Measurements from ENCODE around the gene PRKAG2.
A peak's percentile ranks its signal among the peaks of the same experiment; 100 is the strongest.

The PRKAG2 gene

DNA sequence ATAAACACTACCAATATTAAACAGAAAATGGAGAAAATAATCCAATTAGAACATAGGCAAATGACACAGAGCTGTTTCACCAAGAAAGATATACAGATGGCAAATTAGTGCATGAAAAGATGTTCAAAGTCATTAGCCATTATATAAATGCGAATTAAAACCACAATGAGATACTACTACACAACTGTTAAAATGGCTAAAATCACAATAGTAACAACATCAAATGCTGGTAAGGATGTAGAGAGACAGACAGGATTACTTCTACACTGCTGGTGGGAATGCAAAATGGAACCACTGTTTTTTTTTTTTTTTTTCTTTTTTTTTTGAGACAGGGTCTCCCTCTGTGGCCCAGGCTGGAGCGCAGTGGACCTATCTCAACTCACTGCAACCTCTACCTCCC, 242.3 kb downstream of the PRKAG2 start:
- Histone ChIP-seq H3K4me3 (ENCODE audit: low read depth, low read length) (no peak overlapping the region), H3K9me3 (ENCODE audit: control insufficient read depth, low read length) (no peaks in the 10 kb centered on the region), H3K4me1 (peaks cover 15% of the 10 kb centered on the region), H3K36me3 (ENCODE audit: control insufficient read depth, insufficient read depth, low read length) (no peaks in the 10 kb centered on the region), H3K27ac (no peak overlapping the region), H3K9ac (no peak overlapping the region), H3K27me3 (ENCODE audit: control insufficient read depth, insufficient read depth, low read length) (no peaks in the 10 kb centered on the region), H2AFZ (no peak overlapping the region), H3K4me2 (ENCODE audit: low read length) (no peak overlapping the region), H3K79me2 (no peaks in the 10 kb centered on the region)
- TF ChIP-seq, protein P1, sequence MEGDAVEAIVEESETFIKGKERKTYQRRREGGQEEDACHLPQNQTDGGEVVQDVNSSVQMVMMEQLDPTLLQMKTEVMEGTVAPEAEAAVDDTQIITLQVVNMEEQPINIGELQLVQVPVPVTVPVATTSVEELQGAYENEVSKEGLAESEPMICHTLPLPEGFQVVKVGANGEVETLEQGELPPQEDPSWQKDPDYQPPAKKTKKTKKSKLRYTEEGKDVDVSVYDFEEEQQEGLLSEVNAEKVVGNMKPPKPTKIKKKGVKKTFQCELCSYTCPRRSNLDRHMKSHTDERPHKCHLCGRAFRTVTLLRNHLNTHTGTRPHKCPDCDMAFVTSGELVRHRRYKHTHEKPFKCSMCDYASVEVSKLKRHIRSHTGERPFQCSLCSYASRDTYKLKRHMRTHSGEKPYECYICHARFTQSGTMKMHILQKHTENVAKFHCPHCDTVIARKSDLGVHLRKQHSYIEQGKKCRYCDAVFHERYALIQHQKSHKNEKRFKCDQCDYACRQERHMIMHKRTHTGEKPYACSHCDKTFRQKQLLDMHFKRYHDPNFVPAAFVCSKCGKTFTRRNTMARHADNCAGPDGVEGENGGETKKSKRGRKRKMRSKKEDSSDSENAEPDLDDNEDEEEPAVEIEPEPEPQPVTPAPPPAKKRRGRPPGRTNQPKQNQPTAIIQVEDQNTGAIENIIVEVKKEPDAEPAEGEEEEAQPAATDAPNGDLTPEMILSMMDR (IDR thresholded peaks at IDR 0.05), result no peak

DNA sequence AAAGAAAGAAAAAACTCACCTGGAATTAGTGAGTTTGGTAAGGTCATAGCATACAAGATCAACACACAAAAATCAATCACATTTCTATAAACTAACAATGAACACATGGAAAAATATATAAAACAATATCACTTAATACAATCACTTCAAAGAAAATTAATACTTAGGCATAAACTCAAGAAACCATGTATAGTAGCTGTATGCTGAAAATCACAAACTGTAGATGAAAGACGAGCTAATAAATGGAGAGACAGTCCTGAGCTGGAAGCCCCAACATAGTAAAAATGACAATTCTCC, 243.5 kb downstream of the PRKAG2 start:
- Histone ChIP-seq H3K4me3 (ENCODE audit: low read depth, low read length) (no peak overlapping the region), H3K9ac (no peak overlapping the region), H3K27me3 (ENCODE audit: control insufficient read depth, insufficient read depth, low read length) (no peaks in the 10 kb centered on the region), H3K27ac (peak overlapping the region; percentile 86), H2AFZ (peak overlapping the region; percentile 98), H3K4me2 (ENCODE audit: low read length) (peak overlapping the region; percentile 94), H3K9me3 (ENCODE audit: control insufficient read depth, low read length) (no peaks in the 10 kb centered on the region), H3K79me2 (peaks cover 7% of the 10 kb centered on the region), H3K36me3 (ENCODE audit: control insufficient read depth, insufficient read depth, low read length) (no peaks in the 10 kb centered on the region), H3K4me1 (peaks cover 15% of the 10 kb centered on the region)
- TF ChIP-seq, protein P1 (IDR thresholded peaks at IDR 0.05), result no peak

GRCh38 chr7:151632750-151633515, 244.0 kb downstream of the PRKAG2 start:
- peak overlapping the region; percentile 98 for H2AFZ ChIP-seq
- H3K9me3 ChIP-seq (ENCODE audit: control insufficient read depth, low read length), result no peaks in the 10 kb centered on the region
- peak overlapping the region; percentile 86 for H3K27ac ChIP-seq
- peaks cover 7% of the 10 kb centered on the region for H3K79me2 ChIP-seq
- no peaks in the 10 kb centered on the region for H3K36me3 ChIP-seq (ENCODE audit: control insufficient read depth, insufficient read depth, low read length)
- peak overlapping the region; percentile 72 for H3K4me3 ChIP-seq (ENCODE audit: low read depth, low read length)
- no peaks in the 10 kb centered on the region for H3K27me3 ChIP-seq (ENCODE audit: control insufficient read depth, insufficient read depth, low read length)
- peak overlapping the region; percentile 94 for H3K4me2 ChIP-seq (ENCODE audit: low read length)
- H3K9ac ChIP-seq, result peak overlapping the region; percentile 8
- H3K4me1 ChIP-seq, result peaks cover 15% of the 10 kb centered on the region
- TF ChIP-seq, protein P1 (IDR thresholded peaks at IDR 0.05), result no peak

- H3K79me2 ChIP-seq, result peaks cover 7% of the 10 kb centered on the region
- H3K9ac ChIP-seq, result peak overlapping the region; percentile 8
- peak overlapping the region; percentile 72 for H3K4me3 ChIP-seq (ENCODE audit: low read depth, low read length)
- peaks cover 15% of the 10 kb centered on the region for H3K4me1 ChIP-seq
- TF ChIP-seq, protein P1 (IDR thresholded peaks at IDR 0.05), result peak; percentile 10
- H3K27me3 ChIP-seq (ENCODE audit: control insufficient read depth, insufficient read depth, low read length), result no peaks in the 10 kb centered on the region
- H3K27ac ChIP-seq, result peak overlapping the region; percentile 86
- peak overlapping the region; percentile 94 for H3K4me2 ChIP-seq (ENCODE audit: low read length)
- H3K9me3 ChIP-seq (ENCODE audit: control insufficient read depth, low read length), result no peaks in the 10 kb centered on the region
- no peaks in the 10 kb centered on the region for H3K36me3 ChIP-seq (ENCODE audit: control insufficient read depth, insufficient read depth, low read length)
- peak overlapping the region; percentile 98 for H2AFZ ChIP-seq
Measured at GRCh38 chr7:151631953-151632749, 244.8 kb downstream of the PRKAG2 start.
